Loucy (cell line): ENCODE results near the gene NOM1.

Source experiments
- H2AFZ ChIP-seq: fragments of 200-600 bp; sonication (generic); 2 replicates; pipeline ENCODE4 v1.6.0; 2016; ENCODE audit warnings: antibody characterized with exemption, mild to moderate bottlenecking, low read length, moderate library complexity
- H3F3A ChIP-seq: fragments of 200-600 bp; 2 replicates; pipeline ENCODE4 v1.6.0; 2016; ENCODE audit warnings: antibody characterized with exemption, low read depth, mild to moderate bottlenecking
- H3K27me3 ChIP-seq: fragments of 200-600 bp; sonication (generic); 2 replicates; pipeline ENCODE4 v1.6.1; 2014; ENCODE audit warnings: low read length, mild to moderate bottlenecking; ENCODE audit not compliant: insufficient read depth, poor library complexity, severe bottlenecking
- H3K36me3 ChIP-seq: fragments of 200-600 bp; sonication (generic); 2 replicates; pipeline ENCODE4 v1.6.1; 2016; ENCODE audit warnings: low read length; ENCODE audit not compliant: insufficient read depth
- H3K4me1 ChIP-seq: fragments of 200-600 bp; sonication (generic); 2 replicates; pipeline ENCODE4 v1.5.1; 2014; ENCODE audit warnings: low read length, mild to moderate bottlenecking; ENCODE audit not compliant: insufficient read depth, poor library complexity, severe bottlenecking
- H3K4me2 ChIP-seq: fragments of 200-600 bp; sonication (generic); 2 replicates; pipeline ENCODE4 v1.6.0; 2014; ENCODE audit warnings: antibody characterized with exemption, low read length, low read depth, mild to moderate bottlenecking; ENCODE audit not compliant: poor library complexity, severe bottlenecking
- H3K4me3 ChIP-seq: fragments of 200-600 bp; sonication (generic); 2 replicates; pipeline ENCODE4 v1.5.1; 2014; ENCODE audit warnings: low read length, mild to moderate bottlenecking, mixed read lengths; ENCODE audit not compliant: poor library complexity, severe bottlenecking
- H3K79me2 ChIP-seq: fragments of 200-600 bp; sonication (generic); 2 replicates; pipeline ENCODE4 v1.6.1; 2014; ENCODE audit warnings: low read length; ENCODE audit not compliant: insufficient read depth
- H3K9ac ChIP-seq: fragments of 200-600 bp; sonication (generic); 2 replicates; pipeline ENCODE4 v1.6.0; 2014; ENCODE audit warnings: mild to moderate bottlenecking, low read depth, low read length, moderate library complexity; ENCODE audit not compliant: poor library complexity, severe bottlenecking
- H3K9me2 ChIP-seq: fragments of 200-600 bp; sonication (generic); replicated peaks from 2 replicates; pipeline ENCODE4 v1.6.1; 2016; ENCODE audit warnings: low read depth, low read length, mixed read lengths
- H3K9me3 ChIP-seq: fragments of 200-600 bp; sonication (generic); 2 replicates; pipeline ENCODE4 v1.6.1; 2014; ENCODE audit warnings: mild to moderate bottlenecking, antibody characterized with exemption, low read length, low read depth; ENCODE audit not compliant: insufficient read depth
- H4K20me1 ChIP-seq: fragments of 200-600 bp; sonication (generic); 2 replicates; pipeline ENCODE4 v1.6.0; 2014; ENCODE audit warnings: antibody characterized with exemption, low read length, mild to moderate bottlenecking; ENCODE audit not compliant: insufficient read depth, poor library complexity, severe bottlenecking
- CTCF ChIP-seq: fragments of 200-600 bp; sonication (generic); conservative IDR thresholded peaks from 2 replicates; pipeline ENCODE4 v1.5.1; 2014; ENCODE audit warnings: mild to moderate bottlenecking, antibody characterized with exemption, low read length
- EZH2phosphoT487 ChIP-seq: fragments of 200-600 bp; IDR thresholded peaks from 2 replicates; pipeline ENCODE4 v1.6.1; 2018; ENCODE audit warnings: antibody characterized with exemption, mild to moderate bottlenecking, moderate library complexity, borderline replicate concordance

NOM1 gene

GRCh38 chr7:156969972-156970420 is 20.5 kb downstream of the NOM1 start:
- peaks cover 46% of the 10 kb centered on the region; the same call in 1 of the 2 replicates for H3K36me3 ChIP-seq
- H3K4me1 ChIP-seq = no peaks in the 10 kb centered on the region
- no peak overlapping the region for H3K4me3 ChIP-seq
- no peak overlapping the region for H2AFZ ChIP-seq
- H3K9ac ChIP-seq = no peak overlapping the region
- H3K9me3 ChIP-seq = no peaks in the 10 kb centered on the region
- no peaks in the 10 kb centered on the region for H3K9me2 ChIP-seq
- H3K27me3 ChIP-seq = no peaks in the 10 kb centered on the region
- H3F3A ChIP-seq = no peaks in the 10 kb centered on the region
- TF ChIP-seq EZH2phosphoT487 = no peak
- peak; percentile 47 for TF ChIP-seq CTCF
- no peak overlapping the region for H3K4me2 ChIP-seq
- no peaks in the 10 kb centered on the region for H3K79me2 ChIP-seq
- H4K20me1 ChIP-seq = no peaks in the 10 kb centered on the region

GRCh38 chr7:156975620-156976019 is 26.1 kb downstream of the NOM1 start:
- no peaks in the 10 kb centered on the region for H3K4me1 ChIP-seq
- peaks cover 13% of the 10 kb centered on the region; the same call in 1 of the 2 replicates for H3K36me3 ChIP-seq
- no peaks in the 10 kb centered on the region; the same call in 1 of the 2 replicates for H3K9me3 ChIP-seq
- H3K79me2 ChIP-seq = no peaks in the 10 kb centered on the region
- H3K27me3 ChIP-seq = no peaks in the 10 kb centered on the region
- H3K9ac ChIP-seq = no peak overlapping the region
- H4K20me1 ChIP-seq = no peaks in the 10 kb centered on the region
- H3K9me2 ChIP-seq = no peaks in the 10 kb centered on the region
- H3K4me3 ChIP-seq = no peak overlapping the region
- H3F3A ChIP-seq = no peaks in the 10 kb centered on the region
- no peak overlapping the region for H3K4me2 ChIP-seq
- no peak overlapping the region for H2AFZ ChIP-seq
- TF ChIP-seq EZH2phosphoT487 = no peak
- TF ChIP-seq CTCF = no peak

GRCh38 chr7:156979007-156979606 is 29.6 kb downstream of the NOM1 start:
- H3K79me2 ChIP-seq = no peaks in the 10 kb centered on the region
- H3K9me2 ChIP-seq = no peaks in the 10 kb centered on the region
- H3K9me3 ChIP-seq = no peaks in the 10 kb centered on the region; the same call in 1 of the 2 replicates
- no peaks in the 10 kb centered on the region for H3K36me3 ChIP-seq
- no peak overlapping the region for H3K9ac ChIP-seq
- no peak for TF ChIP-seq EZH2phosphoT487
- no peak for TF ChIP-seq CTCF
- no peak overlapping the region for H2AFZ ChIP-seq
- no peaks in the 10 kb centered on the region for H3K4me1 ChIP-seq
- no peaks in the 10 kb centered on the region for H4K20me1 ChIP-seq
- no peaks in the 10 kb centered on the region for H3K27me3 ChIP-seq
- no peak overlapping the region for H3K4me3 ChIP-seq
- no peak overlapping the region for H3K4me2 ChIP-seq
- no peaks in the 10 kb centered on the region for H3F3A ChIP-seq
